ENCODE measurements around the gene LRRC37A.
"Not testable (repeated sequence)": the region's sequence is repeated elsewhere in the genome, so short reads cannot be mapped to it uniquely, and the experiment has no call there.

Gene LRRC37A

GRCh38 chr17:46294831-46295230, at the start of gene LRRC37A:
Gene LRRC37A (plus strand): TSS chr17:46295131. CDS start chr17:46295134, 3 bp downstream.
- not testable (repeated sequence) for DNase-seq

- not testable (repeated sequence) for DNase-seq
Measured at GRCh38 chr17:46249153-46249552, 45.8 kb upstream of the LRRC37A start.

GRCh38 chr17:46252804-46253203, 42.1 kb upstream of the LRRC37A start:
- not testable (repeated sequence) for DNase-seq

GRCh38 chr17:46253722-46254121, 41.2 kb upstream of the LRRC37A start:
- peak in 1 of 2 experiments; percentile 18 for DNase-seq

- DNase-seq: not testable (repeated sequence)
Measured at GRCh38 chr17:46254215-46254614, 40.7 kb upstream of the LRRC37A start.

GRCh38 chr17:46256369-46256768, 38.6 kb upstream of the LRRC37A start:
- DNase-seq: not testable (repeated sequence)

- not testable (repeated sequence) for DNase-seq
Measured at GRCh38 chr17:46259845-46260661, 34.9 kb upstream of the LRRC37A start.

GRCh38 chr17:46262271-46262670, 32.7 kb upstream of the LRRC37A start:
- DNase-seq: no peak

GRCh38 chr17:46264456-46265198, 30.3 kb upstream of the LRRC37A start:
- no peak for DNase-seq

- not testable (repeated sequence) for DNase-seq
Measured at GRCh38 chr17:46266063-46266655, 28.8 kb upstream of the LRRC37A start.

GRCh38 chr17:46266656-46267544, 28.0 kb upstream of the LRRC37A start:
- peak; percentile 90 to 96 for DNase-seq

GRCh38 chr17:46270032-46270431, 24.9 kb upstream of the LRRC37A start:
- peak in 1 of 2 experiments; percentile 37 for DNase-seq

GRCh38 chr17:46273541-46274236, 21.2 kb upstream of the LRRC37A start:
- no peak for DNase-seq

GRCh38 chr17:46274238-46274637, 20.7 kb upstream of the LRRC37A start:
- no peak for DNase-seq

- peak in 1 of 2 experiments; percentile 74 for DNase-seq
Measured at GRCh38 chr17:46276728-46277479, 18.0 kb upstream of the LRRC37A start.

- DNase-seq: not testable (repeated sequence)
Measured at GRCh38 chr17:46281336-46281735, 13.6 kb upstream of the LRRC37A start.

GRCh38 chr17:46282635-46283034, 12.3 kb upstream of the LRRC37A start:
- not testable (repeated sequence) for DNase-seq

- not testable (repeated sequence) for DNase-seq
Measured at GRCh38 chr17:46284467-46284866, 10.5 kb upstream of the LRRC37A start.

- not testable (repeated sequence) for DNase-seq
Measured at GRCh38 chr17:46285500-46285899, 9.4 kb upstream of the LRRC37A start.

- DNase-seq: peak; percentile 75 to 80
Measured at GRCh38 chr17:46286764-46287221, 8.1 kb upstream of the LRRC37A start.

- not testable (repeated sequence) for DNase-seq
Measured at GRCh38 chr17:46287587-46287986, 7.3 kb upstream of the LRRC37A start.
